CD4-positive, CD25-positive, alpha-beta regulatory T cell (primary cell): ENCODE measurements around the gene PPP1R3G. TPM values are rescaled to one million over a fixed set of nuclear protein-coding genes. Genes with fewer than 3 reads are reported as not detected.
"Not testable (repeated sequence)": the region's sequence is repeated elsewhere in the genome, so short reads cannot be mapped to it uniquely, and the experiment has no call there.

ENCODE experiments used
- ATAC-seq, 2 donors: fragments of 150-1000 bp; cut with Tn5 transposase; one replicate each; pipeline ENCODE4 v1.10.0; 2021; ENCODE audit warnings: low read depth in 2 of 2, moderate number of reproducible peaks in 2 of 2, moderate library complexity in 1 of 2
- DNase-seq, 3 donors: peaks; one replicate each; pipeline versions ENCODE4 v3.0.0 to v3.0.0-alpha.2; 2012 to 2022; ENCODE audit warnings: mixed read lengths in 1 of 3
- H3K27ac ChIP-seq: one replicate; pipeline ENCODE4 v1.7.0; 2013; ENCODE audit warnings: mild to moderate bottlenecking, low read length; ENCODE audit not compliant: insufficient read depth, poor library complexity, severe bottlenecking
- H3K27me3 ChIP-seq: one replicate; pipeline ENCODE4 v1.7.0; 2013; ENCODE audit warnings: low read length; ENCODE audit not compliant: control insufficient read depth, insufficient read depth
- H3K36me3 ChIP-seq: one replicate; pipeline ENCODE4 v1.7.0; 2013; ENCODE audit warnings: mild to moderate bottlenecking, low read length, moderate library complexity; ENCODE audit not compliant: control insufficient read depth, insufficient read depth
- H3K4me1 ChIP-seq: 2 replicates; pipeline ENCODE4 v1.7.0; 2013; ENCODE audit warnings: mild to moderate bottlenecking, low read length; ENCODE audit not compliant: insufficient read depth, control insufficient read depth, poor library complexity, severe bottlenecking
- H3K4me3 ChIP-seq: one replicate; pipeline ENCODE4 v1.7.0; 2013; ENCODE audit warnings: low read depth, mild to moderate bottlenecking, low read length, moderate library complexity
- H3K9me3 ChIP-seq, 2 experiments: 1 replicate in 1 of 2; 2 replicates in 1 of 2; pipeline ENCODE4 v1.7.0; 2013; ENCODE audit warnings: low read length in 2 of 2, mild to moderate bottlenecking in 1 of 2, moderate library complexity in 1 of 2; ENCODE audit not compliant: control insufficient read depth in 2 of 2
- H3K27ac Mint-ChIP-seq, 3 donors: one replicate each; pipeline ENCODE4 v1.8.0; 2020 to 2022; ENCODE audit warnings: mild to moderate bottlenecking in 3 of 3, mixed read lengths in 3 of 3, moderate library complexity in 2 of 3
- H3K27me3 Mint-ChIP-seq: one replicate; pipeline ENCODE4 v1.8.0; 2022; ENCODE audit warnings: mild to moderate bottlenecking, mixed read lengths
- H3K36me3 Mint-ChIP-seq: one replicate; pipeline ENCODE4 v1.8.0; 2020; ENCODE audit warnings: mixed read lengths
- H3K4me1 Mint-ChIP-seq, 4 donors: one replicate each; pipeline ENCODE4 v1.8.0; 2020 to 2022; ENCODE audit warnings: mixed read lengths in 4 of 4, mild to moderate bottlenecking in 1 of 4
- H3K4me3 Mint-ChIP-seq, 4 donors: one replicate each; pipeline ENCODE4 v1.8.0; 2020 to 2022; ENCODE audit warnings: mild to moderate bottlenecking in 4 of 4, mixed read lengths in 4 of 4, moderate library complexity in 3 of 4
- H3K9me3 Mint-ChIP-seq, 7 donors: one replicate each; pipeline ENCODE4 v1.8.0; 2020 to 2022; ENCODE audit warnings: mixed read lengths in 7 of 7, mild to moderate bottlenecking in 3 of 7, moderate library complexity in 2 of 7
- polyA plus RNA-seq, 4 donors: library from polyadenylated mRNA; unstranded; fragments of 300-500 nt; fragmentation: Illumina TruSeq; gene quantifications; one replicate each; pipeline ENCODE4 v1.2.3, GENCODE V29; 2021
- total RNA-seq: library from RNA; stranded (reverse); gene quantifications from one replicate; pipeline ENCODE4 v1.2.3, GENCODE V29; 2022

The PPP1R3G gene
- total and polyA plus RNA-seq, 5 donors from 2014 or later = 0.10 TPM; not detected in 4

DNA sequence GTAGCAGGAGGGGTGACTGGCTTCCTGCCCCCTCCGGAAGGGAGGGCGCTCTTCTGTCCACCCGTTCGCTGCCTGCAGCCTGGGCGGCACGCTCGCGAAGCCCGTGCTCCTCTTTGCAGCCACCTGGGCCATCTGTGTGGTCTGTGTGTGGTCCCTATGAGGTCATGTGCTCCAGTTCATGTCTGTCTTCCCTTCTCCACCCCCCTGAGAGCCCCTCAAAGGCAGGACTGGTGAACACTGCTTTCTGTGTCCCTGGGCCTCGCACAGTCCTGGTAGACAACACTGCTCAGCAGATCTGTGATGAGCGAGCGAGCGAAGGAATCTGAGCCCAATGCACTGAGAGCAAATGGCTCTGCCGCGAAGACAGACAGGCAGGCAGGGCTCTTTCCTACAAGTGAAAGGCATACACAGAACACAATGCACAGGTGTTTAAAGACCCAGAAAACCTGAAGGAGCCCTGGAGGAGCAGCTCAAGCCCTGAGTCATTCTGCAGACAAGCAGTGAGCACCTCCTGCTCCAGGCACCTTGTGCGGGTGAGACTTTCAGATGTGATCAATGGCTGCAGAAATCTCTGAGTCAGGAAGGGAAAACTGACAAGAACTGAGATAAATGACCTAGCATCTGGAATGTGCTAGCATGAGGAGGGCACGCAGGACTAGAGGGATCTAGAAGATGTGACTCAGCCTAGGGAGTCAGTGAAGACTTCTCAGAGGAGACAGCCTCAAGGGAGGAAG, 27.1 kb downstream of the PPP1R3G start:
- Mint-ChIP-seq H3K9me3 (no peaks in the 10 kb centered on the region), H3K4me3 (no peak overlapping the region), H3K36me3 (peaks cover 12% of the 10 kb centered on the region), H3K27ac (no peak overlapping the region), H3K27me3 (no peaks in the 10 kb centered on the region), H3K4me1 (no peaks in the 10 kb centered on the region)
- no peaks in the 10 kb centered on the region for H3K9me3 ChIP-seq
- no peak overlapping the region for H3K4me3 ChIP-seq
- no peaks in the 10 kb centered on the region for H3K27me3 ChIP-seq
- H3K27ac ChIP-seq = no peak overlapping the region
- no peak for DNase-seq
- no peaks in the 10 kb centered on the region for H3K4me1 ChIP-seq
- ATAC-seq = no peak
- no peaks in the 10 kb centered on the region for H3K36me3 ChIP-seq

DNA sequence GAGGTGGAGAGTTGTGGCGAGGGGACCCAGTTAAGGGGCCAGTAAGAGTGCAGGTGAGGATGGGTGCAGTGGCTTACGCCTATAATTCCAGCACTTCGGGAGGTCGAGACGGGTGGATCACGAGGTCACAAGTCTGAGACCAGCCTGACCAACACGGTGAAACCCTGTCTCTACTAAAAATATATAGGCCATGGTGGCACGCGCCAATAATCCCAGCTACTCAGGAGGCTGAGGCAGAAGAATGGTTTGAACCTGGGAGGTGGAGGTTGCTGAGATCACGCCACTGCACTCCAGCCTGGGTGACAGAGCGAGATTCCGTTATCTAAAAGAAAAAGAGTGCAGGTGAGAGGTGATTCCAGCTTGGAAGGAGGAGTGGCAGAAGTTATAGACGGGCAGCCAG, 28.0 kb downstream of the PPP1R3G start:
- Mint-ChIP-seq H3K9me3 (no peaks in the 10 kb centered on the region), H3K4me1 (no peaks in the 10 kb centered on the region)

DNA sequence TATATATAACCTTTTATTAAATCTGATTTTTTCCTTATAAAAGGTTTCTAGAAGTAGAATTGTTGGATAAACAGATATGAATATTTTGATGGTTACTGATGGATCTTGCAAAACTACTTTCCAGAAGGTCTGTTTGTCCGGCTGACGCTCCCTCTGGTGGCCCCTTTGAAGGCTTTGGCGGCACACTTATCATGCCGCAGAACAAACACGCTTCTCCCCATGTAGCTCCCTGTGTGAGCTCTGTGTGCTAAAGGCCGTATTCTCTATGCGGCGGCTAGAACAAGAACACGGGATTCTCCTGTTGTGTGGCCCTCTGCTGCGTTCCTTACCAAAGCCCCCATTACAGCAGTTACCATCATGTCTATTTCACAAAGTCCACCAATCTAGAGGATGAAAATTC, 30.0 kb downstream of the PPP1R3G start:
- no peaks in the 10 kb centered on the region for H3K27me3 Mint-ChIP-seq
- DNase-seq (no peak), ATAC-seq (no peak)
- H3K4me1 ChIP-seq = no peaks in the 10 kb centered on the region
- H3K27ac Mint-ChIP-seq = no peak overlapping the region
- H3K9me3 Mint-ChIP-seq = no peaks in the 10 kb centered on the region
- no peak overlapping the region for H3K4me3 Mint-ChIP-seq
- H3K36me3 Mint-ChIP-seq = peaks cover 9% of the 10 kb centered on the region
- H3K4me3 ChIP-seq = no peak overlapping the region
- no peaks in the 10 kb centered on the region for H3K9me3 ChIP-seq
- H3K4me1 Mint-ChIP-seq = no peaks in the 10 kb centered on the region
- H3K36me3 ChIP-seq = no peaks in the 10 kb centered on the region
- no peak overlapping the region for H3K27ac ChIP-seq
- no peaks in the 10 kb centered on the region for H3K27me3 ChIP-seq

More for the DNA sequence above, 28.0 kb downstream of the PPP1R3G start:
- no peak for ATAC-seq
- Histone ChIP-seq H3K27me3 (no peaks in the 10 kb centered on the region), H3K36me3 (no peaks in the 10 kb centered on the region), H3K27ac (no peak overlapping the region), H3K9me3 (no peaks in the 10 kb centered on the region), H3K4me1 (no peaks in the 10 kb centered on the region), H3K4me3 (no peak overlapping the region)
- H3K4me3 Mint-ChIP-seq = no peak overlapping the region
- DNase-seq = no peak
- H3K27ac Mint-ChIP-seq = no peak overlapping the region
- H3K36me3 Mint-ChIP-seq = peaks cover 12% of the 10 kb centered on the region
- no peaks in the 10 kb centered on the region for H3K27me3 Mint-ChIP-seq

DNA sequence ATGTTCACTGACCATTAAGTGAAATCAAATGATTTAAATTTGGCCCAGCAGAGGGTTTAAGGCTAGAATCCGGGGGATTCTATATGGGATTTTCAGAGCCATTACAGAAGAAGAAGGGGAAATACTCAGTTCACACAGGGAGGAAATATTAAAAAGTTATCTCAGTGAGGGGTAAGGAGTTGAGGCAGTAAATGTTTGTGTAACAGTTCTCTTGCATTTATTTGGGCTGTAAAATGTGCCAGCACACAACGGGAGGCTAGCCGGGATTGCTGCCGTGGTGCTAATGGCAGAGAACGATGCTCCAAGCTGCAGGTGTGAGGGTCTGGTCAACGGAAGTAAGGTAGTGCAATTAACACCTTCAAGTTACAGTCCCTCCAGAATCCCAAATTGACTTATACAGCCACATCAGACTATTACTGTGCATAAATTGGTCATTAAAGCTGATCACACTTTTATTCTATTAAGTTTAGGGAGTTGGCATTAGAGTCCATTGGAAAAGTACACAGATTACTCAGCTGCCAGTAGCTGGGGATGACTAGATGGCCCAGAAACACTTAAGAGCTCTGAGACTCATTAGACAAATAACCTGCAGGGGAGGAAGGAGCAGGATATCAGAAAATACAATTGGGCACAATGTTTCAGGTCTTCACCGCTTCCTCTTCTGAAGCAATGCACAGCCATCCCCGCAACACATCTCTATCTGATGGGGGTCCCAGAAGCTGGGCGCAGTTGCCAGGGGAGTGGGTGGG, 31.3 kb downstream of the PPP1R3G start:
- H3K4me3 Mint-ChIP-seq = no peak overlapping the region
- Histone ChIP-seq H3K4me1 (no peaks in the 10 kb centered on the region), H3K4me3 (no peak overlapping the region), H3K36me3 (no peaks in the 10 kb centered on the region), H3K27me3 (no peaks in the 10 kb centered on the region), H3K27ac (no peak overlapping the region), H3K9me3 (no peaks in the 10 kb centered on the region)
- DNase-seq (no peak), ATAC-seq (no peak)
- H3K36me3 Mint-ChIP-seq = peaks cover under 1% of the 10 kb centered on the region
- no peak overlapping the region for H3K27ac Mint-ChIP-seq
- no peaks in the 10 kb centered on the region for H3K27me3 Mint-ChIP-seq
- H3K9me3 Mint-ChIP-seq = no peaks in the 10 kb centered on the region
- H3K4me1 Mint-ChIP-seq = no peaks in the 10 kb centered on the region

DNA sequence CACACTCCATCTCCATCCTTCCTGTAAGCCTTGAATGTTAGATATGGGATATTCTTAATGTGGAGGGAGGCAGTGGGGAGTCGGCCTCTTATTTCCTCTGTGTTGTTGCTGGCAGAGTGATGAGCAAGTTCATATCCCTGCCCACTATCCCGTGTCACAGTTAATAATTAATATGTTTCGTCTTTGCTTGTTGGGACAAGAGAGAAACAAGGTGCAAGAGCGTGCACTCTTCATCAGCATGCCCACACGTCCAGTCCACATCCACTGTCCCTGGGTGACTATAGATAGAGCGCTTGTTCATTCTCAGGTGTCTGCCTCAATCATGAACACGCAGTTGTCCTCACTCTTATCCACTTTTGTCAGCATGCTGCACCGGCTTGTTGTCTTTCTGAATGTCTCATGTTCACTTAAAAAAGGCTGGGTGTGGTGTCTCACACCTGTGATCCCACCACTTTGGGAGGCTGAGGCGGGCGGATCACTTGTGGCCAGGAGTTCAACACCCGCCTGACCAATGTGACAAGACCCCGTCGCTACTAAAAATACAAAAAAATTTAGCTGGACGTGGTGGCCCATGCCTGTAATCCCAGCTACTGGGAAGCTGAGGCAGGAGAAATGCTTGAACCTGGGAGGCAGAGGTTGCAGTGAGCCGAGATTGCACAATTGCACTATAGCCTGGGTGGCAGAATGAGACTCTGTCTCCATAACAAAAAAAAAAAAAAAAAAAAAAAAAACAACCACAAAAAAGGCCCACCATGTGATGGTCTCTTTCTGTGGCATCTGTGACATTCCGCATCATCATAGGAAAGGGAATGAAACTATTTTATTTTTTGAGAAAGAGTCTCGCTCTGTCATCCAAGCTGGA, 34.2 kb downstream of the PPP1R3G start:
- Mint-ChIP-seq H3K4me3 (no peak overlapping the region), H3K9me3 (no peaks in the 10 kb centered on the region), H3K27ac (no peak overlapping the region), H3K27me3 (no peaks in the 10 kb centered on the region), H3K36me3 (peaks cover 2% of the 10 kb centered on the region), H3K4me1 (no peaks in the 10 kb centered on the region)
- H3K27me3 ChIP-seq = no peaks in the 10 kb centered on the region
- ATAC-seq = no peak
- no peaks in the 10 kb centered on the region for H3K36me3 ChIP-seq
- no peaks in the 10 kb centered on the region for H3K9me3 ChIP-seq
- no peaks in the 10 kb centered on the region for H3K4me1 ChIP-seq
- H3K4me3 ChIP-seq = no peak overlapping the region
- no peak overlapping the region for H3K27ac ChIP-seq
- no peak for DNase-seq

DNA sequence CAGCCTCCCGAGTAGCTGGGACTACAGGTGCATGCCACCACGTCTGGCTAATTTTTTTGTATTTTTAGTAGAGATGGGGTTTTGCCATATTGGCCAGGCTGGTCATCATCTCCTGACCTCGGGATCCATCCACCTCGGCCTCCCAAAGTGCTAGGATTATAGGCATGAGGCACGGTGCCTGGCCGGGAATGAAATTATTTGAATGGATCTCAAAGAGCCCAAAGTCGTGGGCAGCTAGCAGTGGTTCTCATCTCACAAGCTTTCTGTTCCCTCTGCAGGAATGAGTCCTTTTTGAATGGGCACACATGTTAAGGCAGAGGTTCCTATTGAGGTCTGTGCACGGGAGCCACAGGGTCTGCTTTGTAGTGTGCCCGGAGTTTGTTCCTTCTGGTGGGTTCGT, 34.9 kb downstream of the PPP1R3G start:
- Mint-ChIP-seq H3K36me3 (peaks cover 3% of the 10 kb centered on the region), H3K9me3 (no peaks in the 10 kb centered on the region), H3K4me1 (no peaks in the 10 kb centered on the region), H3K27me3 (no peaks in the 10 kb centered on the region), H3K27ac (no peak overlapping the region), H3K4me3 (no peak overlapping the region)
- Histone ChIP-seq H3K27me3 (no peaks in the 10 kb centered on the region), H3K27ac (no peak overlapping the region), H3K4me1 (no peaks in the 10 kb centered on the region), H3K4me3 (no peak overlapping the region), H3K36me3 (no peaks in the 10 kb centered on the region), H3K9me3 (no peaks in the 10 kb centered on the region)
- ATAC-seq (no peak), DNase-seq (no peak)

DNA sequence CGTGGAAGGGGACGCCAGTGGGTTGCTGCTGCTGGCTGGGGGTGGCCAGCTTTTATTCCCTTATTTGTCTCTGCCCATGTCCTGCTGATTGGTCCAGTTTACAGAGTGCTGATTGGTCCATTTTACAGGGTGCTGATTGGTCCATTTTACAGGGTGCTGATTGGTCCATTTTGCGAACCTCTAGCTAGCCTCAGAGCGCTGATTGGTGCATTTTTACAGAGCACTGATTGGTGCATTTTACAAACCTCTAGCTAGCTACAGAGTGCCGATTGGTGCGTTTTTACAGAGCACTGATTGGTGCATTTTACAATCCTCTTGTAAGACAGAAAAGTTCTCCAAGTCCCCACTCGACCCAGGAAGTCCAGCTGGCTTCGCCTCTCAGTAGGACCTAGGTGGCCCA, 35.4 kb downstream of the PPP1R3G start:
- H3K9me3 ChIP-seq, ATAC-seq, H3K9me3 Mint-ChIP-seq, H3K27me3 ChIP-seq, H3K27ac Mint-ChIP-seq, H3K27me3 Mint-ChIP-seq, H3K36me3 Mint-ChIP-seq, H3K36me3 ChIP-seq, H3K27ac ChIP-seq, H3K4me3 ChIP-seq, DNase-seq, H3K4me1 Mint-ChIP-seq, H3K4me3 Mint-ChIP-seq, H3K4me1 ChIP-seq: not testable (repeated sequence)
